SHP77 (cell line): ENCODE data around the gene MYO3B.
A peak's percentile ranks its signal among the peaks of the same experiment; 100 is the strongest.
"Not testable (repeated sequence)": the region's sequence is repeated elsewhere in the genome, so short reads cannot be mapped to it uniquely, and the experiment has no call there.

Source experiments
- DNase-seq, 2 experiments: peaks; one replicate each; lab custom pipeline; 2025; lab: John Stamatoyannopoulos, UW

MYO3B gene

DNA sequence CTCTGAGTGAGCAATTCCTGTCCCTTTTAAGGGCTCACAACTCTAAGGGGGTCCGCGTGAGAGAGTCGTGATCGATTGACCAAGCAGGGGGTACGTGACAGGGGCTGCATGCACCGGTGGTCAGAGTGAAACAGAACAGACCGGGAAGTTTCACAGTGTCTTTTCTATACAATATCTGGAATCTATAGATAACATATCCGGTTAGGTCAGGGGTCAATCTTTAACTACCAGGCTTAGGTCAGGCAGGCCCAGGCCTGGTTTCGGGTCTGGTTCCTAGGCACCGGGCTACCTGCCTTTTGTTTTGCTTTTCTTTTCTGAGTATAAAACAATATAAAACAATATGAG lies 35.3 kb downstream of the MYO3B start:
- not testable (repeated sequence) for DNase-seq

DNA sequence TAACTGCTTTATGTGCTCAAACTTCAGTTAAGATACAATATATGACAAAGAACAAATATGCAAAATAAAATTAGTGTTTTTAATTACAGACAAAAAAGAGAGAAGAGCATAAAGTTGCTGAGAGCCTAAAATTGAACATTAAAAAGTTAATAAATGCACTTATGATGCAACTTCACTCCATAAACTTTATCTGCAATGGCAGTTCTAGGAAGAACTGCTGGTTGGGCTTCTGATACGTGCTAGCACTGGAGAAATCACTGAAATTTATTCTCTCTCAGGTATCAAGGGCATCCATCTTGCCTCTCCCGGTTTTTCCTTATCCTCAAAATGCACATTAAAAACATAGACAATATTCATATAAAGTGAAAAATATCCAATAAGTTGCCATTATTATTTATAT lies 35.7 kb downstream of the MYO3B start:
- no peak for DNase-seq

DNA sequence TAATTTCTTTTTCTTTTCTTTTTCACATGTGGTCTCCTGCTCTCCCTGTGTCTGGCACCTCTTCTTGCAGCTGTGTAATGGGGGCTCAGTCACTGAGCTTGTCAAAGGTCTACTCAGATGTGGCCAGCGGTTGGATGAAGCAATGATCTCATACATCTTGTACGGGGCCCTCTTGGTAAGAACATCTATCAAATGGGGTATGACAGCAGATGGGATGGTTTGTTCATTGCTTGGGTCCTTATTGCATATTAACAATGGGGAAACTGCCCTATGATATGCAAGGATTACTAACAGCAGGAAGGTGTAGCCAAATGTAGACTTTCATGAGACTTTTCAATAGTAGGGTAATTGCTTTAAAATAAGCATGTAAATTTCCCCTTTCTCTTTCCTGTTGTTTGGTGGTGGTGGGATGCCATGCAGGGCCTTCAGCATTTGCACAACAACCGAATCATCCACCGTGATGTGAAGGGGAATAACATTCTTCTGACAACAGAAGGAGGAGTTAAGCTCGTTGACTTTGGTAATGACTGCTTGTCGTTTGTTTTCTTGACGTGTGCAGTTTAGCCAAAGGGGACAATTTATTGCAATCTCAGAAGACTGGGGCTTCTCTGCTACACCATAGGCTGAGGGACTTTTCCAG lies 36.5 kb downstream of the MYO3B start:
- DNase-seq, result no peak

DNA sequence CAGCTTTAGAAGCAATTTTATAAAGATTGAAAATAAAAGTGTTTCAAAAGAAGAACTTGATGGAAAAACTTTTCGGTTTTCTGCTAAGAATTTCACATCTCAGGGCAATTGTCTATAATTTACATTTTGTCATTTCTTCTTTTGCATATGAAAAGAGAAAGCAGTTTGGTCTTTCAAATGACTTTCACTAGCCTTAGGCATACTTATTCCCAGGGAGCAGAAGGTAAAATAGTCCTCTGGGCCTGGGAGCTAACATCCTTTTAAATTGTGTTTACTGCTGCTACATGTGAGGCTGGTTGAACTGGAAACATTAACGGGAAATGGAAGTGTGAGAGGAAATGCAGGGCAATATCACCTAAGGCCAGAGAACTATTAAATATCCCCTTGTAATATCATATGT lies 37.1 kb downstream of the MYO3B start:
- DNase-seq, result no peak

DNA sequence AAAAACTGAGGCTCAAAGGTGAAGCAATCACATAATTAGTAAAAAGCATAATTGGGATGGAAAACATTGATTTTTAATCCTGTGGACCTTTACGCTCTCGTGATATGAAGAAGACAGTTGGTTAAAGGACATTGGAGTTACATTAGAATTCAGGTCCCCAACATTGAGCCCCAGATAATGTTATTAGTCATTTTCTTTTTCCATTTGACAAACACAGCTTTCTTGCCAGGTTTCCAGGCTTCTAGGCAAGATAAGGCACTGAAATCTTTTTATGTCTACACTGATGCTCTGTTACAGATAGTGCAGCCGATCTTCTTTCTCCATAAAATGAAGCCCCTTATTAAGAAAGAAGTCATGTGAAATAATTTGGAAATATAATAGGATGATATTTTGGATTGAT lies 38.5 kb downstream of the MYO3B start:
- no peak for DNase-seq

DNA sequence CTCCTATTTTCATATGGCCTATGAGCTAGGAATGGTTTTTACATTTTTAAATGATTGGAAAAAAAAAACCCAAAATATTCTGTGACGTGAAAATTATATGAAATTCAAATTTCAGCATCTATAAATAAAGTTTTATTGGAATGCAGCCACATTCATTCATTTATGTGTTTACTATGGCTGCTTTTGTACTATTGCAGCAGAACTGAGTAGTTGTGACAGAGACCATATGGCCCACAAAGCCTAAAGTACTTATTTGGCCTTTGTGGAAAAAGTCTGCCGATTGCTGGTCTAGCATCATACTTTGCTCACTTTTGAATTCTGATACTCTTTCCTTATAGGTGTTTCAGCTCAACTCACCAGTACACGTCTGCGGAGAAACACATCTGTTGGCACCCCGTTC lies 39.0 kb downstream of the MYO3B start:
- no peak for DNase-seq

DNA sequence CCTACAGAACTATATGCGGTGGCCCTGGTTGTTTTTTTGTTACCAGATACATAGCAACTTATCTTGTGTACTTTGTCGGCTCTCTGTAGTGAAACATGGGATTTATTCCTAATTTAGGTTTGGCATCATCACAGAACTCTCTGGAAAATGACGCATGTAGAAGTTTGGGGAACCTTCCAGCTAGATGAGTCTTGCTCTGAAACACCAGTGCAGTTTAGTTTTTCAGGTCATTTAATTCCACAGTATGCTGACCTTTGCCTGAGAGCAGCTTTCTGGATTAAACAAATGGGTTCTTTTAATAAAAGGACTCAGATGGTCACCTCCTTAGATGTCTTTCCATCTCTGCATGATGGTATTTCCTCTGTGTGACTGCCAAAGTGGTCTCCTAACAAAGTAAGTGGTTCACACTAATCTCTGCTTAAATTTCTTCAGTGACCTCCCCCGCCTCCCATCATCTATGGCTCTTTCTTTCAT lies 39.9 kb downstream of the MYO3B start:
- no peak for DNase-seq

DNA sequence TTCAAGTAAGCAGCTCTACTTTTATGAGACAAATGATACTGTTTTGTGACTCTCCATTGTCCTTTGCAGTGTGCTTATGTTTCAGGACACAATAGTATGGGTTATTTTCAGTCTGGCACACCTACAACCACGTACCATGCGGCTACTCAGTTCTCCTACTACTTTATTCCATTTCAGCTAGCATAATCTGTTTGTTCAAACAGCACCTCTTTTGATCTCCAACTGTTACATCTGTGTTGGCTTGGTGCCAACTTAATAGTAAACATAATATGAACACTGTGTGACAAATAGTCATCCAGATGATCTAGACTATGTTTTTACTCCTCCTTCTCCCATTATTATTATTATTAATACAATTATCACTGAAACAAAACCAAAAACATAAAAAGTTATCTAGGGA lies 40.5 kb downstream of the MYO3B start:
- DNase-seq, result peak in 1 of 2 experiments; percentile 1

DNA sequence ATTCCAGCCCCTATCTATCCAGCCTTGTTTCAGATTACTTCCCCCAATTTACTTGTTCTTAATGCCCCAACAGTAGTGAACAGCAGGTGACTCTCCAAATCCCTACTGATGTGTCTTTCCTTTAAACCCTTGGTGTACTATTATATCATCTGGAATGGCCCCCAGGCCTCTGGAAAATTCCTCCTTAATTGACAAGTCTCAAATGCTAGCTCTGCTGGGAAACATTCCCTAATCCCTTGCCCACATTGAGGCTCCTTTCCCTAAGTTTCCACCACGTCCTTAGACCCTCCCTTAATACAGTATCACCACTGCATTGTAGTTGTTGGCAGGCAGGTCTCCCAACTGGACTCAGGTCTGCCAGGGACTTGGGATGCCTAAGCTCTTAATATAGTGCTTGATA lies 41.0 kb downstream of the MYO3B start:
- no peak for DNase-seq

DNA sequence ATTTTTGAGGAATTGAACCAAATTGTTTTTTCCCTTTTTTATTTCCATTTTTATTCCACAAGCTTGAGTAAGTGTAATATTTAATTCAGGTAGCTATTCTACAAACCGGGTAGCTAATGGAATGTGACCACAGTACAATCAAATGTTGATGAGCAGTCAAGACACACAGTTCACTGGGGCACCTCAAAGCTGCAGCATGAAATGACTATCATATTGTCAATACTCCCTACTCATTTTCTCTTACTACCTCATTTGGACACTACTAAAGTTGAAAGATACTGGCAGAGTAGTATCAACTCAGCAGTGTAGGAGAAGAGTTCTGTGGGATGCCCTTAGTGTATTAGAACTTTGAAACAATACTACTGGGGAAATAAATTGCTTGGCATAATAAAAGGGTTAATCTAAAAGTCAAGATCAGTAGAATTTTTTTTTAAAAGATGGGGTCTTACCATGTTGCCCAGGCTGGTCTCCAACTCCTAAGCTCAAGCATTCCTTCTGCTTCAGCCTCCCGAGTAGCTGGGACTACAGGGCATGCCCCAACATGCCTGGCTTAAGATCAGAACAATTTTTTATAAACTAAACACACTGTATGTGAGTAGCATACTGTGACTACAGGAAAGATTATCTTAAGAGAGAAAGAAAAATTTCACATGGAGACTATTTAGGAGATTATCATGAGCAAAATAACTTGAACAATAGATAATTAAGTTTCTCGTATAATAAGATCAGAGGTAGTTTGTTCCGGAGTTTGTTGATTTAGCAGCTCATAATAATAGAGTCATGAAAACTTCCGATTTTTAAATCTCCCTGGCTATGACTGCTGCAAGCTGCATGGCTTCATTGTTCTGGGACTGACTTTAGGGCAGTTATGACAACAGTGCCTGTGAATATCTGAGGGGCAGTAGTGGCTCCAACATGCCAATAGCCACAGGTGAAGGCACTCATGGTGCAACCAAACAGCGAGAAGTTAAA lies 43.7 kb downstream of the MYO3B start:
- DNase-seq, result no peak

DNA sequence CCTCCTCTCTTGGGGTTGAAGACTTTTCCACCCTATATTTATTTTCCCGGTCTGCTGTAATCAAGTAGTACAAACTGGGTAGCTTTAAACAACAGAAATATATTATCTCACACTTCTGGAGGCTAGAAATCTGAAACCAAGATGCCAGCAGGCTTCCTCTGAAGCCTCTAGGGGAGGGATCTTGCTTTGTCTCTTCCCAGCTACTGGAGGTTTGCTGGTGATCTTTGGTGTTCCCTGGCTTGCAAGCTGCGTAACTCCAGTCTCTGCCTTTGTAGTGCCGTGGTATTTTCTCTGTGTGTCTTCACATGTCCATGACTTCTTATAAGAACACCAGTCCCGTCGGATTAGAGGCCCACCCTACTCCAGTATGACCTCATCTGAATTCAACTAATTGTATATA lies 44.4 kb downstream of the MYO3B start:
- no peak for DNase-seq

DNA sequence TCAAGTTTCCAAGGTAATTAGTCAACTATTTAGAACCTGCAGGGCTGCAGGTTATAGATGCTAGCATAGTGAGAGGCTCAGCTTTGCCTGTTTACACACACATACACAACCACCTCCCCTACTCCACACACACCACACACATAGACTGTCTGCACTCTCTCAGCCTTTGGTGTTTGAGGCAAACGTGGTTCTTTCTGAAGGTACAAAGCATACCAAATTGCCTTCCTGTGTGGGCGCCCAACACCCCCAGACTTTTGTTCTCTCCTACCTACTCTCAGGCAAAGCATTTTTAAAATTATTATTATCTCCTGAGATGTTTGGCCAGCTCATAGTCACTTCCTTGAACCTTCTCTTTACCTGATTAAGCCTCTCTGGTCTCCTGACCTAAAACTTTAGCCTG lies 44.9 kb downstream of the MYO3B start:
- no peak for DNase-seq

DNA sequence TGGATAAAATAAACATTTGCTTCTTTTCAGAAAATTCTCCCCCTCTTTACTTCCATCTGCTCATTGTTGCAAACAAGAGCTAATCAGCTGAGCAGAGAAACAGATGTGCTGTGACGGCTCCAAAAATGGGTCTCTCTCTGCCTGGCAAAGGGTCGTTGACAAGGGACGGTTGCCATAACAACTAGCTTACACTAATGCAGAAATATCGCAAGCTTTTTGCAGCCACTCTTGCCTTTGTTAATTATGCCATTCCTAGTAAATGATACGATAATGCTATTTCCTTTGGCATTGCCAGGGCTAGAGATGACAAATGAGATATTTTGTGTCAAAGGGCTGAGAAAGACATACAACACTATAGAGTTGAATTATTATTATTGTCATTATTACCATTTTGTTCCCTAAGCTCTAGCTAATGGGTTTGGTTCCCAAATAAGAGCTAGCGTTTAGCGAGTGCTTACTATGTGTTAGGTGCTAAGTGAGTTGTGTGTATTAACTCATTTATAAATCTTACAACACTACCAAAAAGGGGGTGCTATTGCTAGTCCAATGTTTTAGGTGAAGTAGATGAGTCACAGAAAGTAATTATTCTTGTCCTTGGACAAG lies 46.8 kb downstream of the MYO3B start:
- DNase-seq, result no peak

DNA sequence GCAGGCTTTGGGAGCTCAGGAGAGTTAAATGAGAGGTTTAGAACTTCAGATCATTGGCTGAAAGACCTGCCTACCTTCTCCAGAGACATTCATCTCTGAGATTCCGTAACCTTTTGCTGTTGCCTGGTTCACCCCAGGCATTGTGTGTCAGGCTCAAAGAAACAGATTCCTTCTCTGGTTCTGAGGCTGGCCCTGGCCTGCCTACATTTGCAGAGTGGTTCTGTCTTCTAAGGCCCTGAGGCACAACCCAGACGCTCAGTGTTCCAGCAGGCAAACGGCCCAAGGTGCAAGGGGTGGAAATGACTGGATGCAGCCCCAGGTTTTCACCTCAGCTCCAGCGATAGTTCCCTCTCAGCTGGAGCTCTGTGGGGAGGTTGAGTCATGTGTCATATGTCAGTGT lies 48.3 kb downstream of the MYO3B start:
- DNase-seq, result no peak

DNA sequence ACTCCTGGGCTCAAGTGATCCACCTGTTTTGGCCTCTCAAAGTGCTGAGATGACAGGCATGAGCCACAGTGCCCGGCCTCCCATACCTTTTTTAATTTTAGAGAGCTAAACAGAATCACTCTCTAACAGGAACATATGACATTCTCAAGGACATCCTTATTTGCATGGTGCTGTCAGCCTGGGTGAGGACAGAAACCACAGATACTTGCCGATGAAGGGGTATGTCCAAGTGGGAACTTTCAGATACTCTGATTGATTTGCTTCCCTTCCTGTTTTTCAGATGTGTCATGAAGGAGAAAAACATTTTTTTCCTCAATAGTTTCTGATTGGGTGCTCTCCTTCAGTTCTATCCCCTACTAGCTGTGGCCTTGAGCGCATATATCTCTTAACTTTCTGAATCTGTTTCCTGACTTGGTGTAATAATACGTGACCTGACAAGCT lies 49.6 kb downstream of the MYO3B start:
- DNase-seq, result no peak

DNA sequence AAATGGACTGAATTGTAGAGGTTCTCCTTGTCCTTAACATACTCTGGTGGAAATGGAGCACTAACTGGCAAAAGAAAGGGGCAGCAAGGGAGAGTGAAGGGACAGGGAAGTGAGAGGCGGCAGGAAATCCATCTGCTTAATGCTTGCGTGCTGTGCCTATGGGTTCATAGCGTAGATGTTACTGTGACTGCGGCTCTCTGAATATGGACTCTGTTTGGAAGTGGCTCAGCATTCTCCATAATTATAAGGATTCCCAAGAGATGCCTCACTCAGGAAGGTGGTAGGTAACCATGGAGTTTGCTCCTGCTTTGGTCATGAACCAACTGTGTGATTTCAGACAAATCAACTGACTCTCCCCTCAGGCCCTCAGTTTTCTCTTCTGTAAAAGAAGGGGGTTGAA lies 50.0 kb downstream of the MYO3B start:
- DNase-seq, result no peak

DNA sequence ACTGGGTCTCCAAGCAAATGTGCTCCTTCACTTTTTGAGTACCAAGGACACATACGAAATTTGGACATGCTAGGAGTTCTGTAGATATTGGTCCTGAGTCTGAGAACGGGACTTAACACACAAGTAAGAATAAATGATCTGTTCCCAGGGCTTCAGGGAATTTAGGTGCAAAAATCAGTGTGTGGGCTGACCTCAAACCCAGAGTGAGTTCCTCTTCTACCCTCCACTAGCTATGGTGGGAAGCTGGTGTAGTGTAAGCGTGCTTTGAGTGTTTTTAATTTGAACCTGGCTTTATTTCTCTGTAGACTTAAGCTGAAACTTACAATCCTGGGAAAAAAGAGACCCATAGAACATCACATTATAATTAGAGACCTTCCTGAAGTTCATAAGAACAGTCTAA lies 50.5 kb downstream of the MYO3B start:
- no peak for DNase-seq

DNA sequence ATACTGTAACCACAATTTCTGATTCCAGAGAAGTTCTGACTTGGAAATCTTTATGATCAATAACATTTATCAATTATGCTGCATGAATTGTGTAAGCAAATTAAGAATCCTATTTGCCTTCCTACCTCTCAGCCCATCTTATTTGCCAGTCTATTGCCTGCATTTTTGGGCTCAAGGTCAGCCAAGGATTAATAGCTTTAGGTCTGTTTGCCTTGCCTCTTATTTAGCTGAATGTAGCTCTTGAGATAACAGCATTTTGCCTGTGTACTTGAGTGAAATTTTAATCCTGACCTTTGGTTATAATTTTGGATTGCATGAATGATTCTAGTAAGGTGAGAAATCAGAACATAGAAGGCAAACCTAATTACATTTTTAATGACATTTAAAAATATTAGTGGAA lies 51.2 kb downstream of the MYO3B start:
- DNase-seq, result no peak

DNA sequence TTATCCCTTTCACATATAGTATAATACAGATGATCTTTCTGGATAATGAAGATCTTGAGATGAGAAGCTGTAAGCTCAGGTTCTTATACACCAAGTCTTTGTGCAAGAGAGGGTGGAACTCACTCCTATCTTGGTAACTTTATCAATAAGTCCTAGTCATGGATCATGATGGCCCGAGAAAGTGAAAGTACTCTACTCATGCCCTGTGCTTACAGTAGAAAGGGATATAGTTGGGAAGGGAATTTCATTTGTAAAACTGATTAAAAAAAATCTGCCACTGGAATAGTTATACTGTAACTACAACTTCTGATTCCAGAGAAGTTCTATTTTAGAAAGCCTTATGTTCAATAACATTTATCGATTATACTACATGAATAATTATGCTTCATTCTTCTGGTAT lies 51.8 kb downstream of the MYO3B start:
- DNase-seq, result no peak

DNA sequence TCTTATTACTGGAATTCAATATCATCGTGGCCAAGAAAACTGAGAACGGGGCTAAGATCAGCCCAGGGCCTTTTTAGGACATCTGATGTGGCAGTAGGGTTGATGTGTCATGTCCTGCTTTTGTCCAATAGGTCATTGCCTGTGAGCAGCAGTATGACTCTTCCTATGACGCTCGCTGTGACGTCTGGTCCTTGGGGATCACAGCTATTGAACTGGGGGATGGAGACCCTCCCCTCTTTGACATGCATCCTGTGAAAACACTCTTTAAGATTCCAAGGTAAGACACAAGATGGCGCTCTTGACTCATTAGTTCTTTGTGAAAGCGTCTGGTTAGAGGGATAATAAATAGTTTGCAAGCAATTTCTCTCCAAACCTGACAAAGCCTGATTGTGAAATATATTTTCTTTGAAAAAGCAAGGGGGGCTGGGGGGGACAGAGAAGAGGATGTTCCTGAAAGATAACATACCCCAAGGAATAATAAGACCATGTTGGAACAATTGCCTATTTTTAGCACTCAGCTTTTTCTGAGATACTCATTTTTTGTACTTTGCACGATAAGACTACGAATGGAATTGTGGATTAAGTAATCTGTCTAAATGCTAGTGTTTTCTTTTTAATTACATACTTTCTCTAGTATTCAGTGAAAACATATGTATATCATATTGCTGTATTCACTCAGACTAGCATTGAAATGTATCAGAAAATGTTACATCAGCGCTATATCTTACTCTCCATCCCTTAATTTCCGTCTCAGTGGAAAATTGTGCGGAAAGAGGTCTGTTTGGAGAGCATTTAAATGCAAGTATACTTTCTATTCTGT lies 58.1 kb downstream of the MYO3B start:
- peak; percentile 32 to 67 for DNase-seq

DNA sequence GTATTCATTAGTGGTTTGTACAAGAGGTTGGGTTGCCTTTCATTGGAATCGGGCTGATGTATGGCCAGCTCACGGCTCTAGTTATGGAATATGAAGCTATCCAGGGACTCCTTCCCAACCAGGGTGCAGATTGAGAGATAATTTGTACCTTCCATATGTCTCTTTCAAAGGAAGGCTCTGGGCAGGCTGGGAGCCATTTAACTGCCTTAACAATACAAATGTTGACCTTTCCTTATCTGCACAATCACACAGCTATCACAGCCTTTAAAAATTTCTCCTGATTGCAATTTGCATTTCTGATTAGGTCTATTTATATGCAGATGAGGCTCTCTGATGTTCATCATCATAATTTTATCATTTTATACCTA lies 58.7 kb downstream of the MYO3B start:
- DNase-seq, result no peak

DNA sequence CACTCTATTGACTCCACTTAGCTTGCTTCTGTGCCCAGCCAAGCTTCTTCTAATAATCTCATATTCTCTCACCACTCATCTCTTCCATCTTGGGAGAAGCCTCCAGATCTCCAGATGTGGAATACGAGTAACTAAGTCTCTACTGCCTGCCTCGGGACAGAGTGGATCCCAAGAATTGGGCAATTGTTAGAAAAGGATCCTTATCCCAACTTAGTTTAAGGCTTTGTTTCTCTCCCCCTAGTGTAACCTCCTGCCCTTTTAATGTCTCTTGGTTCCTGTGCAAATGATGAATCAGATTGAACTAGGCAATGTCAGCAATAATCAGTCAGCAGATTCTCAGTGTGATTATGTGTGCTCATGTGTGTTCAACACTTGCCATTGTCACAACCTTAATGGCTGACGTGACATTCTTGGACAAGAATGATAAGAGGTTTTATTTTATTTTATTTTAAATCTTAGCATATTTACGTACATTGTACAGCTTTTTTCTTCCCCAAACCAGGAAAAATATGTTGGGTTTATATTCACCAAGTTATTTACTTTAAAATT lies 59.7 kb downstream of the MYO3B start:
- no peak for DNase-seq
